MM.1S (cell line): Measurements from ENCODE around the gene LACRT.
"Not testable (repeated sequence)": the region's sequence is repeated elsewhere in the genome, so short reads cannot be mapped to it uniquely, and the experiment has no call there.

Source experiments
- DNase-seq: peaks from one replicate; pipeline ENCODE4 v3.0.0-alpha.2; 2015
- H2AFZ ChIP-seq: fragments of 300-600 bp; sonication (generic); 2 replicates; pipeline ENCODE4 v1.6.0; 2016; ENCODE audit warnings: antibody characterized with exemption, low read length
- H3F3A ChIP-seq: fragments of 300-600 bp; sonication (generic); 2 replicates; pipeline ENCODE4 v1.6.1; 2016; ENCODE audit warnings: mild to moderate bottlenecking, antibody characterized with exemption, low read length, moderate library complexity, mixed read lengths; ENCODE audit not compliant: insufficient read depth
- H3K27ac ChIP-seq: fragments of 300-600 bp; sonication (generic); 2 replicates; pipeline ENCODE4 v1.5.1; 2016; ENCODE audit warnings: mild to moderate bottlenecking, low read length
- H3K27me3 ChIP-seq: fragments of 300-600 bp; sonication (generic); replicated peaks from 2 replicates; pipeline ENCODE4 v1.6.0; 2016; ENCODE audit warnings: low read length; ENCODE audit not compliant: insufficient read depth
- H3K36me3 ChIP-seq: fragments of 300-600 bp; sonication (generic); replicated peaks from 2 replicates; pipeline ENCODE4 v1.6.1; 2016; ENCODE audit warnings: mild to moderate bottlenecking, low read length, mixed read lengths; ENCODE audit not compliant: insufficient read depth
- H3K4me1 ChIP-seq: fragments of 300-600 bp; sonication (generic); 2 replicates; pipeline ENCODE4 v1.6.1; 2016; ENCODE audit warnings: low read length, mixed read lengths
- H3K4me2 ChIP-seq: fragments of 300-600 bp; sonication (generic); 2 replicates; pipeline ENCODE4 v1.6.0; 2016; ENCODE audit warnings: low read depth, low read length
- H3K4me3 ChIP-seq: fragments of 300-600 bp; sonication (generic); 2 replicates; pipeline ENCODE4 v1.5.1; 2016; ENCODE audit warnings: low read length, mixed read lengths
- H3K79me2 ChIP-seq: fragments of 300-600 bp; sonication (generic); 2 replicates; pipeline ENCODE4 v1.6.1; 2016; ENCODE audit warnings: mixed run types, low read length, mixed read lengths
- H3K9ac ChIP-seq: fragments of 300-600 bp; sonication (generic); 2 replicates; pipeline ENCODE4 v1.6.1; 2016; ENCODE audit warnings: low read length, mixed read lengths
- H3K9me2 ChIP-seq: fragments of 300-600 bp; sonication (generic); replicated peaks from 2 replicates; pipeline ENCODE4 v1.6.1; 2016; ENCODE audit warnings: mild to moderate bottlenecking, low read length, mixed read lengths; ENCODE audit not compliant: insufficient read depth
- H3K9me3 ChIP-seq: fragments of 300-600 bp; sonication (generic); replicated peaks from 2 replicates; pipeline ENCODE4 v1.6.1; 2016; ENCODE audit warnings: mild to moderate bottlenecking, low read length, mixed read lengths; ENCODE audit not compliant: insufficient read depth
- H4K20me1 ChIP-seq: fragments of 300-600 bp; sonication (generic); 2 replicates; pipeline ENCODE4 v1.6.1; 2016; ENCODE audit warnings: mild to moderate bottlenecking, low read length, moderate library complexity, mixed read lengths; ENCODE audit not compliant: insufficient read depth
- EZH2 ChIP-seq: fragments of 300-600 bp; sonication (generic); optimal IDR thresholded peaks from 2 replicates; pipeline ENCODE3; 2017; ENCODE audit warnings: low read depth, mild to moderate bottlenecking, antibody characterized with exemption, low read length, mixed read lengths
- EZH2phosphoT487 ChIP-seq: fragments of 300-600 bp; sonication (generic); IDR thresholded peaks from 2 replicates; pipeline ENCODE4 v1.6.1; 2018; ENCODE audit warnings: antibody characterized with exemption, low read length
- TF ChIP-seq, protein P1 (sequence below): fragments of 300-600 bp; sonication (generic); IDR thresholded peaks from 2 replicates; pipeline ENCODE4 v1.5.1; 2016; ENCODE audit warnings: antibody characterized with exemption, low read length, mixed read lengths

Gene LACRT

DNA sequence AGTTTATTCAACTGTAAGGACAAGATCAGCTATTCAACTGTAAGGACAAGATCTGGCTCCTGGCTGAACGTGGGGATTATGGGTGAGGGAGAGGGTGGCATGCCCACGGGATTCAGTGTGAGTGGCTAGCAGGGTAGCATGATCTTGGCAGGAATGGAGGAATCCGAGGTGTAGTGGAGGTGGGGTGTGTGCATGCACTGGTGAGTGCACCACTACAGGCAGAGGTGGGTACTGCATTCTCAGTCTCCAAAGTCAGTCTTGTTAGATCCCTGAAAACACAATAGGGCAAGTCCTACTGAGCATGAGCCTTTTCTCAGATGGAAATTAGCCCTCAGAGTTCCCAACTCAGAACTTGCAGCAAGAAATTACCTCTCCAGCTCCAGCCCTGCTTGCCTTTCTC, 45.7 kb upstream of the LACRT start:
- no peak for TF ChIP-seq EZH2
- TF ChIP-seq, protein P1, sequence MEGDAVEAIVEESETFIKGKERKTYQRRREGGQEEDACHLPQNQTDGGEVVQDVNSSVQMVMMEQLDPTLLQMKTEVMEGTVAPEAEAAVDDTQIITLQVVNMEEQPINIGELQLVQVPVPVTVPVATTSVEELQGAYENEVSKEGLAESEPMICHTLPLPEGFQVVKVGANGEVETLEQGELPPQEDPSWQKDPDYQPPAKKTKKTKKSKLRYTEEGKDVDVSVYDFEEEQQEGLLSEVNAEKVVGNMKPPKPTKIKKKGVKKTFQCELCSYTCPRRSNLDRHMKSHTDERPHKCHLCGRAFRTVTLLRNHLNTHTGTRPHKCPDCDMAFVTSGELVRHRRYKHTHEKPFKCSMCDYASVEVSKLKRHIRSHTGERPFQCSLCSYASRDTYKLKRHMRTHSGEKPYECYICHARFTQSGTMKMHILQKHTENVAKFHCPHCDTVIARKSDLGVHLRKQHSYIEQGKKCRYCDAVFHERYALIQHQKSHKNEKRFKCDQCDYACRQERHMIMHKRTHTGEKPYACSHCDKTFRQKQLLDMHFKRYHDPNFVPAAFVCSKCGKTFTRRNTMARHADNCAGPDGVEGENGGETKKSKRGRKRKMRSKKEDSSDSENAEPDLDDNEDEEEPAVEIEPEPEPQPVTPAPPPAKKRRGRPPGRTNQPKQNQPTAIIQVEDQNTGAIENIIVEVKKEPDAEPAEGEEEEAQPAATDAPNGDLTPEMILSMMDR = peak; percentile 66
- Histone ChIP-seq H3K9me3 (no peaks in the 10 kb centered on the region), H3K4me2 (no peak overlapping the region), H2AFZ (no peak overlapping the region), H3K27ac (no peak overlapping the region), H3K9ac (no peak overlapping the region), H3K4me3 (no peak overlapping the region), H3K36me3 (no peaks in the 10 kb centered on the region), H3K4me1 (peaks cover 12% of the 10 kb centered on the region), H3K9me2 (no peaks in the 10 kb centered on the region), H4K20me1 (no peaks in the 10 kb centered on the region), H3K79me2 (no peaks in the 10 kb centered on the region), H3K27me3 (no peaks in the 10 kb centered on the region), H3F3A (no peaks in the 10 kb centered on the region)
- DNase-seq = peak; percentile 24

DNA sequence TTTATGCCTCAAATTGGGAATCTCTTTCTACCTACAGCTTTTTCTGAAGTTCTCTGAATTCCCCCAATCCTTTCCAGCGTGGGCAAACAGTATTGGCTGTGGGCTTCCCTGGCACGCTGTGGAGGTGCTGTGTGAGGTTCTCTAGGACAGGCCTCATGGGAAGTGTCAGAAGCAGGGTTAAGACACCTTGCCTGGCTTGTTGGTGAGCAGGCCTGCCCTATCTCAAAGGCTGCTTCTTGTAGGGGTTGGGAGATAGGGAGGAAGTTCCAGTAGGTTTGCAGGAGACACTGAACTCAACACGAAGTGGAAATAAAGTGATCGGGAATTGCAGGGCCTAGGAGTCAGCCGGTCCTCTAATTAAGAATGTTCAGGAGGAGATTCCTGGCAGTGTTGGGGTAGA, 43.4 kb upstream of the LACRT start:
- Histone ChIP-seq H3K36me3 (no peaks in the 10 kb centered on the region), H3K79me2 (no peaks in the 10 kb centered on the region), H3K9me2 (no peaks in the 10 kb centered on the region), H2AFZ (no peak overlapping the region), H3K27me3 (no peaks in the 10 kb centered on the region), H4K20me1 (no peaks in the 10 kb centered on the region), H3K9me3 (no peaks in the 10 kb centered on the region), H3K4me3 (no peak overlapping the region), H3K4me2 (no peak overlapping the region), H3K4me1 (peaks cover 12% of the 10 kb centered on the region), H3K27ac (no peak overlapping the region), H3K9ac (no peak overlapping the region), H3F3A (no peaks in the 10 kb centered on the region)
- DNase-seq = no peak
- no peak for TF ChIP-seq EZH2phosphoT487

DNA sequence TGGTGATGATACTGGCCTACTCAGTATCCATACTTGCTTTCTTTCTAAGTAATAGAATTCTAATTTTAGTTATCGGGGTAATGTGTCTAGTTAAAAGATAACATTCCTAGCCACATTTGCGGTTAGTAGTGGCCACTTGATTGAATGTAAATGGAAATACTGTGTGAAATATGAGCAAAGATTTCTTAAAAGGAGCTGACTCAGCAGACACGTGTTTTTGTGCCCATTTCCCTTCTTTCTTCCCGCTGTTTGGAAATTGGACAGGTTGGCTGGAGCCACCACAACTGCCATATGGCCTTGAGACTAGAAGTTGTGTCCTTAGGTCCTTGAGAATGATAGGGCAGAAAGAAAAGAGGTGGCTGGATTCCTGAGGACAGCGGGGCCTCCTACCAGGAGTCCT, 33.2 kb upstream of the LACRT start:
- no peak for DNase-seq
- Histone ChIP-seq H3K79me2 (no peaks in the 10 kb centered on the region), H3K9me2 (no peaks in the 10 kb centered on the region), H3K27ac (no peak overlapping the region), H3F3A (no peaks in the 10 kb centered on the region), H3K4me2 (no peak overlapping the region), H2AFZ (no peak overlapping the region), H3K36me3 (no peaks in the 10 kb centered on the region), H3K4me1 (no peaks in the 10 kb centered on the region), H4K20me1 (no peaks in the 10 kb centered on the region), H3K9ac (no peak overlapping the region), H3K9me3 (no peaks in the 10 kb centered on the region), H3K4me3 (no peak overlapping the region), H3K27me3 (no peaks in the 10 kb centered on the region)
- TF ChIP-seq, protein P1 = no peak
- TF ChIP-seq EZH2 (no peak), EZH2phosphoT487 (no peak)

DNA sequence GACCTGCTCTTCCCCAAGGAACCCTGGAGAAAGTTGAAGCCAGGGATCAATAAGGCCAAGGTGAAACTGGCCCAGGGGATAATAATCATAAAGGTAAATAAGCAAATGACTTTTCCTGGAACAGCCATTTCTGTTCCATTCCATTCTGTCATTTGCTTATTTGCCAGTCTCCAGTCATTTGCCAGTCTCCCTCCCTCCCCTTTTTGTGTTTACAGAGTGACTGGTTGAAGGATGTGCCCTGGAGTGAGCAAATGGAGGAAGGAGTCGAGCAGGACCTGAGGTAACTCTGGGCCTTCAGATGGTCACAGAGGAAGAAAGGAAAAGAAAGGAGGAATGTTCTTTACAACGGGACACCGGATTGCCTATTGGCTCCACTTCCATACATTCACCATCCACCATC, 31.3 kb upstream of the LACRT start:
- Histone ChIP-seq H3K9me2 (no peaks in the 10 kb centered on the region), H3K9me3 (no peaks in the 10 kb centered on the region), H3K4me1 (no peaks in the 10 kb centered on the region), H3K4me2 (no peak overlapping the region), H3K79me2 (no peaks in the 10 kb centered on the region), H2AFZ (no peak overlapping the region), H3K27me3 (no peaks in the 10 kb centered on the region), H3K9ac (no peak overlapping the region), H3K27ac (no peak overlapping the region), H4K20me1 (no peaks in the 10 kb centered on the region), H3K4me3 (no peak overlapping the region), H3K36me3 (no peaks in the 10 kb centered on the region), H3F3A (no peaks in the 10 kb centered on the region)
- no peak for DNase-seq
- TF ChIP-seq, protein P1 = no peak
- TF ChIP-seq EZH2 = no peak
- TF ChIP-seq EZH2phosphoT487 = no peak

DNA sequence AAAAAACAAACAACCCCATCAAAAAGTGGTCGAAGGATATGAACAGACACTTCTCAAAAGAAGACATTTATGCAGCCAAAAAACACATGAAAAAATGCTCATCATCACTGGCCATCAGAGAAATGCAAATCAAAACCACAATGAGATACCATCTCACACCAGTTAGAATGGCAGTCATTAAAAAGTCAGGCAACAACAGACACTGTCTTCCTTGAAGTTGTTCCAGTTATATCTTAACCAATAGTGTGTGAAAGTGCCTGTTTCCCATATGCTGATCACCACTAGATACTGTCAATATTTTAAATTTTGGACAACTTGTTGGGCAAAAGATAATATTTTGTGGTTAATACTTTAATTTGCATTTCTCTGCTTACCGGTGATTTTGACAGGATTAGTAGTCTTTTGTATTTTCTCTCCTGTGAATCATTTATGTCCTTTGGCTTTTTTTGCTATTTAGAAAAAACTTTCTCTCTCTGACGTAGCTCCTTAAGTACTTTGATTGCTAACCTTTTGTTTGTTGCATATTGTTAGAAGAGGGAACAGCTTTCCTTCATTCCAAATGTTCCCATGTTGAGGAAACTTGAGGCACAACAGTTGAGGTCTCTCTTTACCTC, 30.4 kb upstream of the LACRT start:
- not testable (repeated sequence) for H3K4me3 ChIP-seq

More for the DNA sequence above, 30.4 kb upstream of the LACRT start:
- not testable (repeated sequence) for H2AFZ ChIP-seq, H3K27me3 ChIP-seq, H3K27ac ChIP-seq, H3K9me2 ChIP-seq, H3K4me1 ChIP-seq, H3K9me3 ChIP-seq, H3F3A ChIP-seq, DNase-seq, H3K36me3 ChIP-seq, H4K20me1 ChIP-seq, H3K4me2 ChIP-seq, H3K9ac ChIP-seq, H3K79me2 ChIP-seq
